OCI-LY1 (cell line): ENCODE results near the gene HAPSTR1.

Experiments
- H2AFZ ChIP-seq: fragments of 200-600 bp; sonication (generic), shearing (Covaris generic); 2 replicates; pipeline ENCODE4 v1.6.0; 2014; ENCODE audit warnings: antibody characterized with exemption, mild to moderate bottlenecking, low read length
- H3F3A ChIP-seq: fragments of 200-600 bp; sonication (generic), shearing (Covaris generic); 2 replicates; pipeline ENCODE4 v1.6.0; 2014; ENCODE audit warnings: mild to moderate bottlenecking, antibody characterized with exemption, low read length, moderate library complexity; ENCODE audit not compliant: insufficient read depth
- H3K27ac ChIP-seq: fragments of 200-600 bp; sonication (generic); 2 replicates; pipeline ENCODE4 v1.5.1; 2014; ENCODE audit warnings: low read length, mixed run types, mild to moderate bottlenecking, low read depth; ENCODE audit not compliant: poor library complexity, severe bottlenecking
- H3K27me3 ChIP-seq: fragments of 200-600 bp; sonication (generic); 2 replicates; pipeline ENCODE4 v1.6.0; 2014; ENCODE audit warnings: antibody characterized with exemption, mild to moderate bottlenecking, low read length, moderate library complexity; ENCODE audit not compliant: insufficient read depth
- H3K36me3 ChIP-seq: fragments of 200-600 bp; sonication (generic); 2 replicates; pipeline ENCODE4 v1.6.1; 2014; ENCODE audit warnings: mild to moderate bottlenecking, antibody characterized with exemption, low read length, moderate library complexity, mixed read lengths; ENCODE audit not compliant: insufficient read depth
- H3K4me1 ChIP-seq: fragments of 200-600 bp; sonication (generic); 2 replicates; pipeline ENCODE4 v1.5.1; 2014; ENCODE audit warnings: mild to moderate bottlenecking, low read length, moderate library complexity; ENCODE audit not compliant: insufficient read depth, severe bottlenecking
- H3K4me2 ChIP-seq: fragments of 200-600 bp; sonication (generic), shearing (Covaris generic); 2 replicates; pipeline ENCODE4 v1.6.1; 2014; ENCODE audit warnings: low read length
- H3K4me3 ChIP-seq: fragments of 200-600 bp; sonication (generic); 2 replicates; pipeline ENCODE4 v1.5.1; 2014; ENCODE audit warnings: low read length, low read depth, mild to moderate bottlenecking, mixed read lengths; ENCODE audit not compliant: poor library complexity, severe bottlenecking
- H3K79me2 ChIP-seq: fragments of 200-600 bp; shearing (Covaris generic); 2 replicates; pipeline ENCODE4 v1.6.1; 2016; ENCODE audit warnings: mixed run types, low read length, mixed read lengths; ENCODE audit not compliant: insufficient read depth
- H3K9ac ChIP-seq: fragments of 200-600 bp; sonication (generic), shearing (Covaris generic); 2 replicates; pipeline ENCODE4 v1.6.1; 2014; ENCODE audit warnings: mild to moderate bottlenecking, low read length, mixed read lengths
- H3K9me2 ChIP-seq: fragments of 200-600 bp; sonication (generic), shearing (Covaris generic); 2 replicates; pipeline ENCODE4 v1.6.1; 2014; ENCODE audit warnings: low read depth, mild to moderate bottlenecking, low read length, mixed read lengths
- H3K9me3 ChIP-seq: fragments of 200-600 bp; shearing (Covaris generic); 2 replicates; pipeline ENCODE4 v1.6.1; 2014; ENCODE audit warnings: low read length, mixed read lengths
- H4K20me1 ChIP-seq: fragments of 200-600 bp; sonication (generic), shearing (Covaris generic); 2 replicates; pipeline ENCODE4 v1.6.0; 2016; ENCODE audit warnings: mild to moderate bottlenecking, low read length; ENCODE audit not compliant: insufficient read depth
- EZH2 ChIP-seq: fragments of 200-600 bp; sonication (generic), shearing (Covaris generic); IDR thresholded peaks from 2 replicates; pipeline ENCODE4 v1.8.0; 2017; ENCODE audit warnings: borderline replicate concordance, mixed run types, mild to moderate bottlenecking, antibody characterized with exemption, low read length, moderate library complexity, mixed read lengths
- TF ChIP-seq, protein P1 (sequence below): fragments of 200-600 bp; sonication (generic), shearing (Covaris generic); IDR thresholded peaks from 2 replicates; pipeline ENCODE4 v1.5.1; 2017; ENCODE audit warnings: mild to moderate bottlenecking, antibody characterized with exemption, low read length, moderate library complexity, mixed read lengths

Gene HAPSTR1

DNA sequence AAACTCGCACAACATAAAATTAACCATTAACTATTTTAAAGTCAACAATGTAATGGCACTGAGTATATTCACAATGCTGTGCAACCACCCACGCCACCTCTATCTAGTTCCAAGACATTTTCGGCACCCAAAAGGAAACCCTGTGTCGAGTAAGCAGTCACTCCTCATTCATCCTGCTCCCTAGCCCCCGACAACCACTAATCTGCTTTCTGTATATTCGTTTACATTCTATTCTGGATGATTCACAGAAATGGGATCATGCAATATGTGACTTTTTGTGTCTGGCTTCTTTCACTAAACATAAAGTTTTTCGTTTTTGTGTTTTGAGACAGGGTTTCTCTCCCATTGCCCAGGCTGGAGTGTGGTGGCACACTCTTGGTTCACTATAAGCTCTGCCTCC lies 42.2 kb upstream of the HAPSTR1 start:
- Histone ChIP-seq H3K27ac (no peak overlapping the region), H3K9me3 (peaks cover 12% of the 10 kb centered on the region; the same call in 1 of the 2 replicates), H3F3A (no peaks in the 10 kb centered on the region), H3K79me2 (no peaks in the 10 kb centered on the region), H3K4me1 (no peaks in the 10 kb centered on the region), H3K4me3 (no peak overlapping the region), H3K36me3 (no peaks in the 10 kb centered on the region; the same call in 1 of the 2 replicates), H3K27me3 (peaks cover 10% of the 10 kb centered on the region; the same call in 1 of the 2 replicates), H3K4me2 (no peak overlapping the region), H4K20me1 (no peaks in the 10 kb centered on the region), H3K9me2 (no peaks in the 10 kb centered on the region), H2AFZ (no peak overlapping the region), H3K9ac (no peak overlapping the region)
- no peak for TF ChIP-seq EZH2
- TF ChIP-seq, protein P1, sequence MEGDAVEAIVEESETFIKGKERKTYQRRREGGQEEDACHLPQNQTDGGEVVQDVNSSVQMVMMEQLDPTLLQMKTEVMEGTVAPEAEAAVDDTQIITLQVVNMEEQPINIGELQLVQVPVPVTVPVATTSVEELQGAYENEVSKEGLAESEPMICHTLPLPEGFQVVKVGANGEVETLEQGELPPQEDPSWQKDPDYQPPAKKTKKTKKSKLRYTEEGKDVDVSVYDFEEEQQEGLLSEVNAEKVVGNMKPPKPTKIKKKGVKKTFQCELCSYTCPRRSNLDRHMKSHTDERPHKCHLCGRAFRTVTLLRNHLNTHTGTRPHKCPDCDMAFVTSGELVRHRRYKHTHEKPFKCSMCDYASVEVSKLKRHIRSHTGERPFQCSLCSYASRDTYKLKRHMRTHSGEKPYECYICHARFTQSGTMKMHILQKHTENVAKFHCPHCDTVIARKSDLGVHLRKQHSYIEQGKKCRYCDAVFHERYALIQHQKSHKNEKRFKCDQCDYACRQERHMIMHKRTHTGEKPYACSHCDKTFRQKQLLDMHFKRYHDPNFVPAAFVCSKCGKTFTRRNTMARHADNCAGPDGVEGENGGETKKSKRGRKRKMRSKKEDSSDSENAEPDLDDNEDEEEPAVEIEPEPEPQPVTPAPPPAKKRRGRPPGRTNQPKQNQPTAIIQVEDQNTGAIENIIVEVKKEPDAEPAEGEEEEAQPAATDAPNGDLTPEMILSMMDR, result no peak

DNA sequence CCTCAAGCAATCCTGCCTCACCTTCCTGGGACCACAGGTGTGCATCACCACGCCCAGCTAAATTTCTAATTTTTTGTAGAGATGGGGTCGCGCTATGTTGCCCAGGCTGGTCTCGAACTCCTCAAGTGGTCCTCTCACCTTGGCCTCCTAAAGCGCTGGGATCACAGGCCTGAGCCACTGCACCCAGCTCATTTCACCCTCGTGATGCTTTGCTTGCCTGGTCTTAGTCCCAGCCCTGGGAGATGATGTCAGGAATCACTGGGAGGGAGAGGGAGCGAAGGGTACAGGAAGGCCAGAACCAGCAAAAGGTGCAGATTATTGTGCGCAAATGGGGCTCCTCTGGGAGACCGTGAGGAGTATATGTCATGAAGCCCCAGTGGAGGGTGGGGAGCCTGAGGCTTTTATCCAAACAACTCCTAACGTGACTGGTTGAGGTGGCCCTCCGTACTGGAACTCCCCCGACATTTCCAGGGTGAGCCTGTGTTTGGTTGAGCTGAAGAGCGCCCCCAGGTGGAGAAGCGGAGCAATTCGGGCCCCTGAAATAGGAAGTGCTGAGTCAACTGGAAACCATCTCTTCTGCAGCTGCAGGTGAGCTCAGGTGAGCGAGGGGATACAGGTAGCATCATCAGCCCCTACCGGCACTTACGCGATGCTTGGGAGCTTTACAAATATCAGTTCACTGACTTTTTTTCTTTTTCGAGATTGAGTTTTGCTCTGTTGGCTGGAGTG lies 41.2 kb upstream of the HAPSTR1 start:
- Histone ChIP-seq H2AFZ (no peak overlapping the region), H3K27me3 (peaks cover 10% of the 10 kb centered on the region; the same call in 1 of the 2 replicates), H3K9me2 (no peaks in the 10 kb centered on the region), H3K36me3 (no peaks in the 10 kb centered on the region; the same call in 1 of the 2 replicates), H3K27ac (no peak overlapping the region), H3K9ac (no peak overlapping the region), H3K4me2 (no peak overlapping the region), H3K4me1 (no peaks in the 10 kb centered on the region), H3F3A (no peaks in the 10 kb centered on the region), H3K79me2 (no peaks in the 10 kb centered on the region), H3K4me3 (no peak overlapping the region), H4K20me1 (no peaks in the 10 kb centered on the region), H3K9me3 (peaks cover 12% of the 10 kb centered on the region; the same call in 1 of the 2 replicates)
- no peak for TF ChIP-seq EZH2
- TF ChIP-seq, protein P1, result peak; percentile 74

GRCh38 chr16:9053006-9053601 lies 38.3 kb upstream of the HAPSTR1 start:
- Histone ChIP-seq H3K27me3 (no peaks in the 10 kb centered on the region), H3K4me1 (peaks cover 7% of the 10 kb centered on the region), H3K9ac (no peak overlapping the region), H3K4me3 (no peak overlapping the region), H4K20me1 (no peaks in the 10 kb centered on the region), H3K36me3 (no peaks in the 10 kb centered on the region), H3K27ac (no peak overlapping the region), H3K9me2 (no peaks in the 10 kb centered on the region), H3K9me3 (no peaks in the 10 kb centered on the region), H3F3A (no peaks in the 10 kb centered on the region), H3K79me2 (no peaks in the 10 kb centered on the region), H3K4me2 (no peak overlapping the region), H2AFZ (no peak overlapping the region)
- TF ChIP-seq, protein P1, result no peak
- no peak for TF ChIP-seq EZH2
